ENCODE data around the gene FREM1. TPM values are rescaled to one million over a fixed set of nuclear protein-coding genes. Genes with fewer than 3 reads are reported as not detected.

Gene FREM1
- polyA plus RNA-seq, 2 donors = 0.13 to 0.18 TPM

- 73 to 90% methylated on average over 6 of the region's 6 CpGs for WGBS, 2 donors
- H3K4me3 ChIP-seq (ENCODE audit: low read depth in 1 of 2, low read length in 2 of 2) = no peak overlapping the region
- no peaks in the 10 kb centered on the region for H3K27me3 ChIP-seq (ENCODE audit: control insufficient read depth in 1 of 2, insufficient read depth in 2 of 2, low read length in 2 of 2)
- no peaks in the 10 kb centered on the region for H3K36me3 ChIP-seq (ENCODE audit: control insufficient read depth in 2 of 2, insufficient read depth in 2 of 2, low read length in 1 of 2)
- no peaks in the 10 kb centered on the region for H3K9me3 ChIP-seq (ENCODE audit: control insufficient read depth in 2 of 2, insufficient read depth in 1 of 2, low read depth in 1 of 2, low read length in 1 of 2)
- H3K4me1 ChIP-seq (ENCODE audit: control insufficient read depth in 2 of 2, insufficient read depth in 2 of 2, low read length in 1 of 2) = no peaks in the 10 kb centered on the region
- no peak overlapping the region for H3K27ac ChIP-seq (ENCODE audit: low read depth in 2 of 2, low read length in 1 of 2)
These were observed 2.6 kb upstream of the FREM1 start for GRCh38 chr9:14912859-14913258.

DNA sequence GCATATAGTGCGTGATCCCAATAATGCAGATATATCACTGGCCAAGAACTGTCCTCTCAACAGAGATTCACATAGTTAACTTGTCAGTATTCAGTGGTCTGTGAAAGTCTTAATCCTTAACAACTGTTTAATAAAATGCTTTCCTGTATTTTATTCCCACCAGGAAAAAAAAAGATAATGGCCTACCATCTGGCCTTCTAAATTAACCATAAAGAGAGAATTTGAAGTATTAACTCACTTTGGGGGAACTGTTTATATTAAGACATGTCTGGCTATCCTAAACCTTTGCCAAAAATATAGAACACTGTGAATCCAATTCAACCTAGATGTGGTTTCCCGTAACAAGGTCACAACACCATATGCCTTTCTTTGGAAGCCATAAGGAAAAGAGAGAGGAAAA is 818 bp upstream of the FREM1 start:
- Histone ChIP-seq H3K4me3 (ENCODE audit: low read depth in 1 of 2, low read length in 2 of 2) (no peak overlapping the region), H3K27ac (ENCODE audit: low read depth in 2 of 2, low read length in 1 of 2) (no peak overlapping the region), H3K36me3 (ENCODE audit: control insufficient read depth in 2 of 2, insufficient read depth in 2 of 2, low read length in 1 of 2) (no peaks in the 10 kb centered on the region), H3K27me3 (ENCODE audit: control insufficient read depth in 1 of 2, insufficient read depth in 2 of 2, low read length in 2 of 2) (no peaks in the 10 kb centered on the region), H3K4me1 (ENCODE audit: control insufficient read depth in 2 of 2, insufficient read depth in 2 of 2, low read length in 1 of 2) (no peaks in the 10 kb centered on the region), H3K9me3 (ENCODE audit: control insufficient read depth in 2 of 2, insufficient read depth in 1 of 2, low read depth in 1 of 2, low read length in 1 of 2) (no peaks in the 10 kb centered on the region)
- WGBS, 2 donors = 98% methylated on average over 2 of the region's 2 CpGs

DNA sequence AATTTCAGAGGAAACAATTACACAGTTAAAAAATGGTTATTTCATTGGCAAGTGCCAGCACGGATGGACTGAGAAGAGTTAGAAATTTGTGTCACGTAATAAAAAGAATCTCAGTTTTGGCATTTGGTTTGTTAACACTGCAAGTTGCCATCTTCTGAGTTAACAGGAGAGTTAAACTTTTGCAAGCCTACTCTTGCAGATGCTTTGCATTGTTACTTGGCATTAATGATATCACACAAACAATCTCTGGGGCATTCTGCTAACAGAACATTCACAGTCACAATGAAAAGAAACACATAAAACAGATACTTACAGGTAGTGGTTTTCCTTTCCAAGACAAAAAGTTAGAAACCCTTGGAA is 647 bp downstream of the FREM1 start:
- Histone ChIP-seq H3K27me3 (ENCODE audit: control insufficient read depth in 1 of 2, insufficient read depth in 2 of 2, low read length in 2 of 2) (no peaks in the 10 kb centered on the region), H3K27ac (ENCODE audit: low read depth in 2 of 2, low read length in 1 of 2) (no peak overlapping the region), H3K4me3 (ENCODE audit: low read depth in 1 of 2, low read length in 2 of 2) (no peak overlapping the region), H3K9me3 (ENCODE audit: control insufficient read depth in 2 of 2, insufficient read depth in 1 of 2, low read depth in 1 of 2, low read length in 1 of 2) (no peaks in the 10 kb centered on the region), H3K36me3 (ENCODE audit: control insufficient read depth in 2 of 2, insufficient read depth in 2 of 2, low read length in 1 of 2) (no peaks in the 10 kb centered on the region), H3K4me1 (ENCODE audit: control insufficient read depth in 2 of 2, insufficient read depth in 2 of 2, low read length in 1 of 2) (no peaks in the 10 kb centered on the region)
- WGBS, 2 donors = 25 to 28% methylated on average over 2 of the region's 2 CpGs

- no peaks in the 10 kb centered on the region for H3K36me3 ChIP-seq (ENCODE audit: control insufficient read depth in 2 of 2, insufficient read depth in 2 of 2, low read length in 1 of 2)
- H3K4me1 ChIP-seq (ENCODE audit: control insufficient read depth in 2 of 2, insufficient read depth in 2 of 2, low read length in 1 of 2) = no peaks in the 10 kb centered on the region
- no peak overlapping the region for H3K27ac ChIP-seq (ENCODE audit: low read depth in 2 of 2, low read length in 1 of 2)
- no peak overlapping the region for H3K4me3 ChIP-seq (ENCODE audit: low read depth in 1 of 2, low read length in 2 of 2)
- H3K27me3 ChIP-seq (ENCODE audit: control insufficient read depth in 1 of 2, insufficient read depth in 2 of 2, low read length in 2 of 2) = no peaks in the 10 kb centered on the region
- no peaks in the 10 kb centered on the region for H3K9me3 ChIP-seq (ENCODE audit: control insufficient read depth in 2 of 2, insufficient read depth in 1 of 2, low read depth in 1 of 2, low read length in 1 of 2)
These were observed 1.0 kb downstream of the FREM1 start for GRCh38 chr9:14909181-14909580.

DNA sequence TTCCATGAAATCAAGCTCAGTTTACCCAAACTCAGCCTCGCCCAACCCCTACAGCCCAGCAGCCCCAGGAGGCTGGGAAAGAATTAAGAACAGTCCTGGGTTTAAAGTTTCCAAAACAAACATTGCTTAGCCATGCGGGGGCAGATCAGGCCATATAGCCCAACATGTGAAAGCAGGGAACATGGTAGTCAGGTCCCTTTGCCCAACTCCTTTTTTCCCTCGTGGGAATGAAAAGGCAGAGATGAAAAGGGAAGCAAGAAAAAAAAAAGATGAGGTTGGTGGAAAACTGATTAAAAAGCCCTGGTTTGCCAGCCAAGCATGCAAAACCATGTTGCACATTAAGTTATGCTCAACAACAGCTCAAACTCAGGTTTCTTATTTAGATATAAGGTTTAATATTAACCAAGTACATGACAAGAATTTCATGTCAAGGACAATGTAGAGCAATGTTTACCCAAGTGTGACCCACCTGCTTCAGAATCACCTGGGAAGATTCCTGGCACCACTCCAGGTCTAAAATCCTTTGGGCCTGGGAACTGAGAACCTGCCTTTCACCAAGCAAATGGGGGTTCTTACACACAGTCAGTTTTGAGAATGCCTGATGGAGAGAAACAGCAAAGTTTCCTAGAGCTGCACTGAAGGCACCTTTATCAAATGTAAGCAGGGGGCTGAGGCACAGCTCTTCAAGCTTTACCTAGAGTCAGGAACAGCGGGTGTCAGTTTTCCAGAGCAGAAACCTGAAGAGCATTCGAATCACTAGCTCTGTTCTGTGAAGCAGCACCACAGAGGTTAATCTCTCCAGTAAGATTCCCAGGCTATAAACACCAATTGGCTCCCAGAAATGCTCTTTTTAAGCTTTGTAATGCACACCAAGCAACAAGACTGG is 1.7 kb downstream of the FREM1 start:
- no peaks in the 10 kb centered on the region for H3K4me1 ChIP-seq (ENCODE audit: control insufficient read depth in 2 of 2, insufficient read depth in 2 of 2, low read length in 1 of 2)
- H3K27ac ChIP-seq (ENCODE audit: low read depth in 2 of 2, low read length in 1 of 2) = no peak overlapping the region
- no peaks in the 10 kb centered on the region for H3K9me3 ChIP-seq (ENCODE audit: control insufficient read depth in 2 of 2, insufficient read depth in 1 of 2, low read depth in 1 of 2, low read length in 1 of 2)
- H3K27me3 ChIP-seq (ENCODE audit: control insufficient read depth in 1 of 2, insufficient read depth in 2 of 2, low read length in 2 of 2) = no peaks in the 10 kb centered on the region
- WGBS, 2 donors = 54 to 59% methylated on average over 5 of the region's 5 CpGs
- no peaks in the 10 kb centered on the region for H3K36me3 ChIP-seq (ENCODE audit: control insufficient read depth in 2 of 2, insufficient read depth in 2 of 2, low read length in 1 of 2)
- H3K4me3 ChIP-seq (ENCODE audit: low read depth in 1 of 2, low read length in 2 of 2) = no peak overlapping the region

DNA sequence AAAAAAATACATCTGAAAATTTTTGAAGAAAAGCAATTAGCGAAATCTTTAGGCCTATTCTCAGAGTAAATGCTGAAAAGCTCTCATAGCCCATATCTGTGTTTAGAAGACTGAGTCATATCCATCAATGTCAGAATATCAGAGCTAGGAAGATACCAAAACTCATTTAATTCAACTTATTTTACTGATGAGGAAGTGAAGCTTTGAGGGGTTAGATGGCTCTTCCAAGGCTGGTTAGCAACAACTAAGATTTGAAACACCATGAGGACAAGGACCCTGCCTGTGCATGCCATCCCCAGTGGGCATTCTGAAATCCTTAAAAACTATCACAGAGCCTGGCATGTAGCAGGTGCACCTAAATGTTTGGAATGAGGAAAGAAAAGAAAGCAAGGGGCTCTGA is 2.5 kb downstream of the FREM1 start:
- no peaks in the 10 kb centered on the region for H3K4me1 ChIP-seq (ENCODE audit: control insufficient read depth in 2 of 2, insufficient read depth in 2 of 2, low read length in 1 of 2)
- H3K27me3 ChIP-seq (ENCODE audit: control insufficient read depth in 1 of 2, insufficient read depth in 2 of 2, low read length in 2 of 2) = no peaks in the 10 kb centered on the region
- no peaks in the 10 kb centered on the region for H3K36me3 ChIP-seq (ENCODE audit: control insufficient read depth in 2 of 2, insufficient read depth in 2 of 2, low read length in 1 of 2)
- no peak overlapping the region for H3K27ac ChIP-seq (ENCODE audit: low read depth in 2 of 2, low read length in 1 of 2)
- WGBS, 2 donors = 90 to 94% methylated on average over 1 of the region's 1 CpG
- H3K4me3 ChIP-seq (ENCODE audit: low read depth in 1 of 2, low read length in 2 of 2) = no peak overlapping the region
- no peaks in the 10 kb centered on the region for H3K9me3 ChIP-seq (ENCODE audit: control insufficient read depth in 2 of 2, insufficient read depth in 1 of 2, low read depth in 1 of 2, low read length in 1 of 2)

GRCh38 chr9:14907360-14907685 is 2.9 kb downstream of the FREM1 start:
- Histone ChIP-seq H3K27me3 (ENCODE audit: control insufficient read depth in 1 of 2, insufficient read depth in 2 of 2, low read length in 2 of 2) (no peaks in the 10 kb centered on the region), H3K36me3 (ENCODE audit: control insufficient read depth in 2 of 2, insufficient read depth in 2 of 2, low read length in 1 of 2) (no peaks in the 10 kb centered on the region), H3K4me3 (ENCODE audit: low read depth in 1 of 2, low read length in 2 of 2) (no peak overlapping the region), H3K27ac (ENCODE audit: low read depth in 2 of 2, low read length in 1 of 2) (no peak overlapping the region), H3K4me1 (ENCODE audit: control insufficient read depth in 2 of 2, insufficient read depth in 2 of 2, low read length in 1 of 2) (no peaks in the 10 kb centered on the region), H3K9me3 (ENCODE audit: control insufficient read depth in 2 of 2, insufficient read depth in 1 of 2, low read depth in 1 of 2, low read length in 1 of 2) (no peaks in the 10 kb centered on the region)
- 85 to 86% methylated on average over 5 of the region's 5 CpGs for WGBS, 2 donors

GRCh38 chr9:14906644-14907359 is 3.4 kb downstream of the FREM1 start:
- Histone ChIP-seq H3K27me3 (ENCODE audit: control insufficient read depth in 1 of 2, insufficient read depth in 2 of 2, low read length in 2 of 2) (no peaks in the 10 kb centered on the region), H3K36me3 (ENCODE audit: control insufficient read depth in 2 of 2, insufficient read depth in 2 of 2, low read length in 1 of 2) (no peaks in the 10 kb centered on the region), H3K4me1 (ENCODE audit: control insufficient read depth in 2 of 2, insufficient read depth in 2 of 2, low read length in 1 of 2) (no peaks in the 10 kb centered on the region), H3K4me3 (ENCODE audit: low read depth in 1 of 2, low read length in 2 of 2) (no peak overlapping the region), H3K27ac (ENCODE audit: low read depth in 2 of 2, low read length in 1 of 2) (no peak overlapping the region), H3K9me3 (ENCODE audit: control insufficient read depth in 2 of 2, insufficient read depth in 1 of 2, low read depth in 1 of 2, low read length in 1 of 2) (no peaks in the 10 kb centered on the region)
- WGBS, 2 donors = 58 to 66% methylated on average over 2 of the region's 2 CpGs

- no peaks in the 10 kb centered on the region for H3K9me3 ChIP-seq (ENCODE audit: control insufficient read depth in 2 of 2, insufficient read depth in 1 of 2, low read depth in 1 of 2, low read length in 1 of 2)
- H3K4me3 ChIP-seq (ENCODE audit: low read depth in 1 of 2, low read length in 2 of 2) = no peak overlapping the region
- H3K27ac ChIP-seq (ENCODE audit: low read depth in 2 of 2, low read length in 1 of 2) = no peak overlapping the region
- no peaks in the 10 kb centered on the region for H3K27me3 ChIP-seq (ENCODE audit: control insufficient read depth in 1 of 2, insufficient read depth in 2 of 2, low read length in 2 of 2)
- WGBS, 2 donors = 69 to 71% methylated on average over 5 of the region's 5 CpGs
- H3K36me3 ChIP-seq (ENCODE audit: control insufficient read depth in 2 of 2, insufficient read depth in 2 of 2, low read length in 1 of 2) = no peaks in the 10 kb centered on the region
- H3K4me1 ChIP-seq (ENCODE audit: control insufficient read depth in 2 of 2, insufficient read depth in 2 of 2, low read length in 1 of 2) = no peaks in the 10 kb centered on the region
These were observed 4.2 kb downstream of the FREM1 start for GRCh38 chr9:14906000-14906399.

- WGBS, 2 donors = 33 to 62% methylated on average over 1 of the region's 1 CpG
- Histone ChIP-seq H3K36me3 (ENCODE audit: control insufficient read depth in 2 of 2, insufficient read depth in 2 of 2, low read length in 1 of 2) (no peaks in the 10 kb centered on the region), H3K9me3 (ENCODE audit: control insufficient read depth in 2 of 2, insufficient read depth in 1 of 2, low read depth in 1 of 2, low read length in 1 of 2) (no peaks in the 10 kb centered on the region)
These were observed 7.2 kb downstream of the FREM1 start for GRCh38 chr9:14903040-14903439.

More at GRCh38 chr9:14903040-14903439, 7.2 kb downstream of the FREM1 start:
- Histone ChIP-seq H3K4me3 (ENCODE audit: low read depth in 1 of 2, low read length in 2 of 2) (no peak overlapping the region), H3K27me3 (ENCODE audit: control insufficient read depth in 1 of 2, insufficient read depth in 2 of 2, low read length in 2 of 2) (no peaks in the 10 kb centered on the region), H3K4me1 (ENCODE audit: control insufficient read depth in 2 of 2, insufficient read depth in 2 of 2, low read length in 1 of 2) (no peaks in the 10 kb centered on the region), H3K27ac (ENCODE audit: low read depth in 2 of 2, low read length in 1 of 2) (no peak overlapping the region)
